Left lung (tissue), 10 donors: ENCODE measurements around the gene LMNTD2. TPM values are rescaled to one million over a fixed set of nuclear protein-coding genes. Genes with fewer than 3 reads are reported as not detected.

ENCODE experiments used
- ATAC-seq: fragments of 200-7000 bp; cut with Tn5 transposase; one replicate; pipeline ENCODE4 v1.9.1; 2020; ENCODE audit warnings: moderate library complexity
- DNase-seq, 4 donors: peaks; one replicate each; pipeline ENCODE4 v3.0.0-alpha.2; 2013 to 2020
- H3K27ac ChIP-seq, 2 donors: fragments of 200-600 bp; sonication (generic) in 1 of 2; one replicate each; pipeline versions ENCODE4 v1.5.0 to v1.8.0; 2020 to 2021
- H3K27me3 ChIP-seq, 2 donors: fragments of 200-600 bp; sonication (generic) in 1 of 2; one replicate each; pipeline versions ENCODE4 v1.5.0 to v1.8.0; 2020 to 2021
- H3K36me3 ChIP-seq, 2 donors: fragments of 200-600 bp; sonication (generic) in 1 of 2; one replicate each; pipeline versions ENCODE4 v1.5.0 to v1.8.0; 2020 to 2021
- H3K4me1 ChIP-seq, 2 donors: fragments of 200-600 bp; one replicate each; pipeline ENCODE4 v1.8.0; 2021
- H3K4me3 ChIP-seq, 2 donors: fragments of 200-600 bp; sonication (generic) in 1 of 2; one replicate each; pipeline versions ENCODE4 v1.5.0 to v1.8.0; 2020 to 2021; ENCODE audit warnings: mild to moderate bottlenecking in 1 of 2
- H3K9me3 ChIP-seq, 2 donors: fragments of 200-600 bp; sonication (generic) in 1 of 2; one replicate each; pipeline versions ENCODE4 v1.5.0 to v1.8.0; 2020 to 2021
- CTCF ChIP-seq, 2 donors: fragments of 200-600 bp; sonication (generic) in 1 of 2; IDR thresholded peaks; one replicate each; pipeline versions ENCODE4 v1.5.0 to v1.8.0; 2021; ENCODE audit warnings: antibody characterized with exemption in 2 of 2
- intact Hi-C, 2 donors: fragments of 100-400 bp; cut with DNase I; formaldehyde crosslinking; loops; one replicate each; pipeline versions ENCODE4 v1.11.2 to v1.14.2; 2022
- polyA plus RNA-seq, 6 donors: library from polyadenylated mRNA; unstranded; fragments of 120-200 nt; gene quantifications; one replicate each; pipeline ENCODE4 v1.2.1, GENCODE V29; 2013; ENCODE audit not compliant: insufficient read length in 6 of 6
- total RNA-seq, 2 donors: library from RNA; stranded (reverse); fragmentation: NEBNext Ultra II Directional; extraction: Animal tissue kit (Norgen Biotek cat#: 25700); gene quantifications; one replicate each; pipeline ENCODE4 v1.2.1, GENCODE V29; 2021
- donor health status: DM: no; HTN: yes; CAD: no.
- donor health status: DM: no; HTN: no; CAD: no.

Gene LMNTD2
- total and polyA plus RNA-seq, 8 donors, result 1.6 to 5.2 (median 2.7) TPM

GRCh38 chr11:593347-593746, 32.8 kb upstream of the LMNTD2 start:
- no peaks in the 10 kb centered on the region for H3K9me3 ChIP-seq
- H3K27me3 ChIP-seq, result no peaks in the 10 kb centered on the region
- intact Hi-C loops, result no loop called here
- no peak for ATAC-seq
- H3K27ac ChIP-seq, result no peak overlapping the region
- no peak for DNase-seq
- peaks cover 3 to 100% of the 10 kb centered on the region in 2 donors for H3K36me3 ChIP-seq
- no peak for TF ChIP-seq CTCF (IDR thresholded peaks at IDR 0.05)
- peaks cover 0 to 8% of the 10 kb centered on the region in 2 donors for H3K4me1 ChIP-seq
- H3K4me3 ChIP-seq, result no peak overlapping the region

- intact Hi-C loops, result no loop called here
- ATAC-seq, result no peak
Observed at GRCh38 chr11:592918-593317, 32.4 kb upstream of the LMNTD2 start.

GRCh38 chr11:592501-592900, 32.0 kb upstream of the LMNTD2 start:
- Histone ChIP-seq H3K27ac (no peak overlapping the region), H3K4me1 (peaks cover 0 to 16% of the 10 kb centered on the region in 2 donors), H3K36me3 (peaks cover 3 to 100% of the 10 kb centered on the region in 2 donors), H3K4me3 (no peak overlapping the region), H3K9me3 (no peaks in the 10 kb centered on the region), H3K27me3 (no peaks in the 10 kb centered on the region)
- ATAC-seq (no peak), DNase-seq (no peak)
- intact Hi-C loops, result no loop called here
- no peak for TF ChIP-seq CTCF (IDR thresholded peaks at IDR 0.05)

More at GRCh38 chr11:592918-593317, 32.4 kb upstream of the LMNTD2 start:
- TF ChIP-seq CTCF (IDR thresholded peaks at IDR 0.05), result no peak
- Histone ChIP-seq H3K27ac (no peak overlapping the region), H3K27me3 (no peaks in the 10 kb centered on the region), H3K36me3 (peaks cover 3 to 100% of the 10 kb centered on the region in 2 donors), H3K4me1 (peaks cover 0 to 12% of the 10 kb centered on the region in 2 donors), H3K4me3 (no peak overlapping the region), H3K9me3 (no peaks in the 10 kb centered on the region)
- no peak for DNase-seq

GRCh38 chr11:590997-591396, 30.5 kb upstream of the LMNTD2 start:
- no peak for TF ChIP-seq CTCF (IDR thresholded peaks at IDR 0.05)
- Histone ChIP-seq H3K27ac (no peak overlapping the region), H3K9me3 (no peaks in the 10 kb centered on the region), H3K4me1 (peaks cover 0 to 28% of the 10 kb centered on the region in 2 donors), H3K36me3 (peaks cover 3 to 100% of the 10 kb centered on the region in 2 donors), H3K4me3 (no peak overlapping the region), H3K27me3 (no peaks in the 10 kb centered on the region)
- ATAC-seq, result no peak
- no peak for DNase-seq
- intact Hi-C loops, result no loop called here

GRCh38 chr11:589798-590197, 29.3 kb upstream of the LMNTD2 start:
- Histone ChIP-seq H3K9me3 (no peaks in the 10 kb centered on the region), H3K27ac (no peak overlapping the region), H3K4me1 (peaks cover 0 to 28% of the 10 kb centered on the region in 2 donors), H3K27me3 (no peaks in the 10 kb centered on the region), H3K36me3 (peaks cover 3 to 95% of the 10 kb centered on the region in 2 donors), H3K4me3 (no peak overlapping the region)
- intact Hi-C loops, result no loop called here
- TF ChIP-seq CTCF (IDR thresholded peaks at IDR 0.05), result no peak
- DNase-seq (no peak), ATAC-seq (no peak)
